Spinal cord (tissue), 10 donors: ENCODE results near the gene RHOJ. TPM values are rescaled to one million over a fixed set of nuclear protein-coding genes. Genes with fewer than 3 reads are reported as not detected.
A peak's percentile ranks its signal among the peaks of the same experiment; 100 is the strongest.
"Not testable (repeated sequence)": the region's sequence is repeated elsewhere in the genome, so short reads cannot be mapped to it uniquely, and the experiment has no call there.

Source experiments
- DNase-seq, 6 donors: peaks; one replicate each; pipeline versions ENCODE4 v3.0.0 to v3.0.0-alpha.2; 2013 to 2015; ENCODE audit warnings: low spot score in 6 of 6, low read depth in 4 of 6
- H3K27ac ChIP-seq: one replicate; pipeline ENCODE4 v1.5.1; 2013; ENCODE audit warnings: low read depth, low read length, control low read depth
- H3K27me3 ChIP-seq: one replicate; pipeline ENCODE4 v1.6.1; 2013; ENCODE audit warnings: low read length; ENCODE audit not compliant: control insufficient read depth, insufficient read depth
- H3K36me3 ChIP-seq: one replicate; pipeline ENCODE4 v1.6.1; 2013; ENCODE audit warnings: low read length; ENCODE audit not compliant: control insufficient read depth, insufficient read depth
- H3K4me1 ChIP-seq: one replicate; pipeline ENCODE4 v1.6.1; 2013; ENCODE audit warnings: low read length; ENCODE audit not compliant: control insufficient read depth, insufficient read depth
- H3K4me3 ChIP-seq: one replicate; pipeline ENCODE4 v1.5.1; 2013; ENCODE audit warnings: low read depth, low read length, control low read depth
- H3K9me3 ChIP-seq: one replicate; pipeline ENCODE4 v1.6.1; 2013; ENCODE audit warnings: low read length; ENCODE audit not compliant: control insufficient read depth, insufficient read depth
- WGBS: methylation state at CpG from one replicate; pipeline ENCODE4 v1.1.5; 2013; ENCODE audit warnings: missing lambda C conversion rate; ENCODE audit not compliant: insufficient coverage; 5-methylcytosine and 5-hydroxymethylcytosine counted together
- polyA plus RNA-seq, 2 donors: library from polyadenylated mRNA; unstranded; fragments of 120-200 nt; gene quantifications; one replicate each; pipeline ENCODE4 v1.2.1, GENCODE V29; 2013; ENCODE audit not compliant: insufficient read length in 2 of 2
- total RNA-seq, 2 donors: library from RNA; depleted of rRNA in 1 of 2; stranded (reverse); fragments of 120-200 nt in 1 of 2; fragments of >200 nt in 1 of 2; gene quantifications; one replicate each; pipeline versions ENCODE4 v1.2.3 to v1.2.4, GENCODE V29; 2013 to 2014
- donor health status: healthy.

Gene RHOJ
- total and polyA plus RNA-seq, 4 donors, result 11.9 to 29.6 (median 21.9) TPM

DNA sequence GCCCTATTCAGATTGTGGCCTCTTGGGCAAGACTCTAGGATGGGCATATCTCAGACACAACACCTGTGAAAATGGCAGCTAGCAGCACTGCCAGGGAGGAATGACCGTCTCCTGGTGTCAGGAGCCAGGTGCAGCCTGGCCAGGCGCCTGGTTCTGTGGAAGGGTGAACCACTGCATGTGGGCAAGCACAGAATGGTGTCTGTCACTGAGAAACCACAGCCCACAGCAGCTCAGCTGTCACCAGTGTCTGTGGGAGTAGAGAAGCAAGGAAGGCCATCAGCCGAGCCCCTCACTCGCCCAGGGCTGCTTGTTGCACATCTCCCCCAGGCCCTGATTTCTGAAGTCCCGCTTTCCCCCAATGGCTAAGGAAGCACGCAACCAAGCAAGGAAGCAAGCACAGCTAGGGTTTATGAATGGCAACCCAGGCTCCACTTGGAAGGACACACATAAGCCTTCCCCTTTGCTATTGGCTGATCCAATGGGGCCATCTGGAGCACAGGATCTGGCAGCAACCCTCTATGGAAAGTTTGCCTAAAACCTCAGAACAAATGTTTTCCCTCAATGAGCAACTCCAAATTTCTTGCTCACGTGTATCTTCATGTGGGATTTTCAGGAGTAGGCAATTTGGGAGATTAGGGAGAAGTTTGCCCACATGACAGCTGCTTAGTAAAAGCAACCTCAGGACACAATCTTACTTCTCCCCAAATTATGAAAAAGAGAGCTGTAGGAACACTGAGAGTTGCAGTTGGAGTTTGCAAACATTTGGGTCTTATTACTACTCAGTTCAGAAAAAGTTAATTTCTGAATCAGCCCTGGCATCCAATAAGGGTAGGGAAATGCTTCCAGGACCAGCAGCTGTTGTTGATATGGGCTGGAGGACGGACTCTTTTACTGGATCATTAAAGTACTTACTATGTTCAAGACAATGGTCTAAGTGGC lies 69.7 kb downstream of the RHOJ start:
- 91% methylated on average over 5 of the region's 8 CpGs for WGBS
- Histone ChIP-seq H3K27me3 (no peaks in the 10 kb centered on the region), H3K9me3 (no peaks in the 10 kb centered on the region), H3K36me3 (no peaks in the 10 kb centered on the region), H3K4me3 (no peak overlapping the region), H3K27ac (no peak overlapping the region), H3K4me1 (peaks cover 9% of the 10 kb centered on the region)
- no peak for DNase-seq

DNA sequence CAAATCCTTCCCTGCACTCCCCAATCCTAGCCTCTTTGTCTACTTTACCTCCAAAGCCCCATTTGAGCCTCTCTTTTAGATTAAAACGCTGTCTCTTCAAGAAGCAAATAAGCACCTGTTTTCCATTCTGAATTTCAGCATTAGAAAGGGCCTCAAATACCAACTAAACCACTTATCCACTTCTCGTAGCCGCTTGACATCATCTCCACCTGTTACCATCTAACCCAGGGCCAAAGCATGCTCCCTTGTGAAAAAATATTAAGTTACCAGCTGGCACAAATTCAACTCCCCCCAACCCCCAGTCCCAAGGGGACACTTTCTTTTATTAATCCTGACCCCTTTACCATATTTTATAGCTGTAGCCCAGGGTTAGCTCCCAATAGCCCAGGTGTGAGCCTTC lies 71.4 kb downstream of the RHOJ start:
- DNase-seq, result no peak
- Histone ChIP-seq H3K4me1 (peaks cover 9% of the 10 kb centered on the region), H3K9me3 (no peaks in the 10 kb centered on the region), H3K27me3 (no peaks in the 10 kb centered on the region), H3K4me3 (no peak overlapping the region), H3K36me3 (no peaks in the 10 kb centered on the region), H3K27ac (no peak overlapping the region)
- whole genome bisulfite sequencing, result 78% methylated on average over 3 of the region's 3 CpGs

DNA sequence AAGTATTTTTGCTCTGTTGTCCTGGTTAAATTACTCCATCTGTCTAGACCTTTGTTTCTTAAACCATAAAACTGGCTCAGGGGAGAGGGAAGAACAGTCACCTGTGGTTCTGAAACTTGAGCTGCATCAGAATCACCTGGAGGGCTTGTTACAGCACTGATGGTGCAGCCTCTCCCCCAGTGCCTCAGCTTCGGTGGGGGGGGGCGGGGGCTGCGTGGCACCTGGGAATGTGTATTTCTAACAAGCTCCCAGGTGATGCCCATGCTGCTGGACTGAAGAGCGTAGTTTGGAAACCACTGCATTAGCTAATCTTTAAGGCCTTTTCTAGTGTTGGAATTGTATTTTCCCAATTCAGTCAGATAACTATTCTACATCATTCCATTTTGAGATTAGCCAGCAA lies 71.8 kb downstream of the RHOJ start:
- Histone ChIP-seq H3K9me3 (no peaks in the 10 kb centered on the region), H3K27me3 (no peaks in the 10 kb centered on the region), H3K4me1 (peaks cover 9% of the 10 kb centered on the region), H3K36me3 (no peaks in the 10 kb centered on the region), H3K4me3 (no peak overlapping the region), H3K27ac (no peak overlapping the region)
- no peak for DNase-seq
- WGBS, result 60% methylated on average over 3 of the region's 4 CpGs

DNA sequence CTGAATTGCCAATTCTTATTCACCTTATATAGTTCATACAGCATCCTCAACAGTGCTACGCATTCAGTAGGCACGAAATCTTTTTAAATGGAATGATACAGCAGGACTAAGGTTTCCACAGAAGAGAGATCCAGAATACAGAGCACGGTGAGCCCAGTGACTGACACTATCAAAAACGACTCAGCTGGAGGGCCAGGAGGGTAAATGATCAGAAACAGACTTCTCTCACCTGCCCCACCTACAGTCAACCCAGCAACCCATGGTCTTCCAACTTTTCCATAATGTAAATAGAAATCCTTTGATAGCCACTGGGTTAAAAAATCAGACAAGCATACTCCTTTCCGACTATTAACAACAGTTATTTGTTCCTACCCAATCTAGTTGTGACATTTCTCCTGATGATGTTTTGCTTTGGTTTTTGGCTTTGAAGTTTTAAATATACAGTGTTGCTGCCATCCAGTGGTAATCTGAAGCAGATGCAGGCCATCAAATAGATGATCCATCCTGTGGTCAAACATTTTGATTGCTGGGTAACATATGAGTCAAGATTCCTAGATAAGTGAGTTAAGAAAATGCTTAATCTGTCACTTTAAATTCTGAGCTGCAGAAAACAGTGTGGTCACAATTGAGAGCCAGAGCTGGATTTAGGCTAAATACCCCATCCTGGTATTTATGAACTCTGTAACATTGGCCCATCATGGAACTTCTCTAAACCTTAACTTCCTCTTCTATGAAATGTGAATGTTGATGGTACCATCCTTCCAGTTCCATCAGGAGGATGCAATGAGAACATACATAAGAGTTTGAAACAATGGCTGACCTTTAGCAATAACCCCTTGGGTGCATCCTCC lies 72.5 kb downstream of the RHOJ start:
- Histone ChIP-seq H3K36me3 (no peaks in the 10 kb centered on the region), H3K4me1 (peaks cover 9% of the 10 kb centered on the region), H3K9me3 (no peaks in the 10 kb centered on the region), H3K4me3 (no peak overlapping the region), H3K27me3 (no peaks in the 10 kb centered on the region), H3K27ac (peak overlapping the region; percentile 43)
- peak in 5 of 6 donors; percentile 38 to 92 (median 57) for DNase-seq
- WGBS, result 63% methylated on average over 4 of the region's 5 CpGs

DNA sequence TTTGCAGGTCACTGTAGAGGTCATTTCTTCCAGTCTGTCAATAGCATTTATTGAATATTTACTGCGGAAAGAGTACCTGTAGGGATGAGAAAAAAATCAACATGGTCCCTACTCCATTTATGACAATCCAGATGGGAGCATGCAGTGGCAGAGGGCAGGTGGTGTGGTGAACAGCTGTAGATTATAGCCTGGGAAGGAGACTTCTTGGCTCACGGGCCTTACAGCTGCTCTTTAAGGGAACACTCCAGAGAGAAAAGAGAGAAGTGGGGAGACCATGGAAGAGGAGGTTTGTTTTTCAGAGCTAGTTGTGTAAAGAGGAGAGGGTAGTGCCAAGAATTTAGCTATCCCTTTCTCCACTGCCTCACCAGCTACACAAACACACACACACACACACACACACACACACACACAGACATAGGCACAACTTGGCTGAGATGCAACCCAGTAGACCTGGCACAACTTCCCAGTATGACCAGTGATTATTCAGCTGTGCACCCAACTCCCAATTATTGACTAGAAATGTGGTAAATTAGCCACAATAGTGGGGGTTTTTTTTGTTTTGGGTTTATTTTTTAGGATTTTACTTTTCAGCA lies 73.4 kb downstream of the RHOJ start:
- H3K27ac ChIP-seq, result no peak overlapping the region
- no peaks in the 10 kb centered on the region for H3K9me3 ChIP-seq
- no peaks in the 10 kb centered on the region for H3K36me3 ChIP-seq
- no peak overlapping the region for H3K4me3 ChIP-seq
- no peak for DNase-seq
- peaks cover 9% of the 10 kb centered on the region for H3K4me1 ChIP-seq
- no peaks in the 10 kb centered on the region for H3K27me3 ChIP-seq
- whole genome bisulfite sequencing, result 33% methylated on average over 1 of the region's 2 CpGs

DNA sequence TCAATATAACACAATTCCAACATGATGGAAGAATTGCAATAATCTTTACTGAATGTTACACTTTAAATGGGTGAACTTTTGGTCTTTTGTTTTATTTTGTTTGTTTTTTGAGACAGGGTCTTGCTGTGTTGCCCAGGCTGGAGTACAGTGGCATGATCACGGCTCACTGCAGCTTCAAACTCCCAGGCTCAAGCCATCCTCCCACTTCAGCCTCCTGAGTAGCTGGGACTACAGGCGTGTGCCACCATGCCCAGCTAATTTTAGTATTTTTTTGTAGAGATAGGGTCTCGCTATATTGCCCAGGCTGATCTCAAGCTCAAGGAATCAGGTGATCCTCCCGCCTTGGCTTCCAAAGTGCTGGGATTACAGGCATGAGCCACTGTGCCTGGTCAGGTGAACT lies 75.7 kb downstream of the RHOJ start:
- not testable (repeated sequence) for H3K4me3 ChIP-seq, H3K27ac ChIP-seq, H3K27me3 ChIP-seq, H3K4me1 ChIP-seq, H3K9me3 ChIP-seq, DNase-seq, H3K36me3 ChIP-seq
- 100% methylated on average over 2 of the region's 4 CpGs for WGBS

DNA sequence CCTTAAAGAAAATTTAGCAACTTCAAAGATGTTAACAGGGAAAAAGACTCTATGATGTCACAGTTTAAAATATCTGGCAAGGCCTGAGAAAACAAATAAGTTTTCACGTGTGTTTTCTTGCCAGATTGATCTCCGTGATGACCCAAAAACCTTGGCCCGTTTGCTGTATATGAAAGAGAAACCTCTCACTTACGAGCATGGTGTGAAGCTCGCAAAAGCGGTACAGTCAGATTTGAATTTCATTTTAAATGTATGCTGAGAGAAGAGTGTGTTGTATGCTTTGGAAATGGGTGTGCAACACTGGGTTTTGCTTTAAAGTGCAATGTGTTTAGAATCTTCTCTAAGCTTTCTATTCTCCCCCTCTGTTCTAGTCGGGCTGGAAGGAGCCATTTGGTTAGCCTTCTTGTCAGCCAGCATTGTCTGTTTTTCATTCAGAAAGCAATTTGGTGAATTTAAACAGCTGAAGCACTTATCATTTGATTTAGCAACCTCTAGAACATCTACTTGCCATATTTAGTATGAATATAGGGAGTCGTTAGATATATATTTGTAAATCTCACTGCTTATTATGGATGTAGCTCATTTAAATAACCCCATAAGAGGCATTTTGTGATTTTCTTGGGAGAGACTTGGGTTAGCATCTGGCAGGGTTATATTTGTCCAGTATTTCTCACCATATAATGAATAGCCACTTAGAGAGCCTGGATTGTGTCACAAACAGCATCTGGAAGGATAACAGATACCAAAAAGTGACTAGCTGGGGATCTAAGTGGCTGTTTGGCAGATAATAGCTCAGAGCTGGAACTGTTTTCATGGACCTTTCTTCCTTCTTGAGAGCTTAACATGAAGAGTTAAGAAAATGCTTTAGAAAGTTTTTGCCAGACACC lies 79.0 kb downstream of the RHOJ start:
- Histone ChIP-seq H3K4me1 (no peaks in the 10 kb centered on the region), H3K4me3 (no peak overlapping the region), H3K27ac (no peak overlapping the region), H3K27me3 (no peaks in the 10 kb centered on the region), H3K36me3 (peaks cover 3% of the 10 kb centered on the region), H3K9me3 (no peaks in the 10 kb centered on the region)
- peak in 2 of 6 donors; percentile 43 to 84 for DNase-seq
- WGBS, result 44% methylated on average over 3 of the region's 8 CpGs

DNA sequence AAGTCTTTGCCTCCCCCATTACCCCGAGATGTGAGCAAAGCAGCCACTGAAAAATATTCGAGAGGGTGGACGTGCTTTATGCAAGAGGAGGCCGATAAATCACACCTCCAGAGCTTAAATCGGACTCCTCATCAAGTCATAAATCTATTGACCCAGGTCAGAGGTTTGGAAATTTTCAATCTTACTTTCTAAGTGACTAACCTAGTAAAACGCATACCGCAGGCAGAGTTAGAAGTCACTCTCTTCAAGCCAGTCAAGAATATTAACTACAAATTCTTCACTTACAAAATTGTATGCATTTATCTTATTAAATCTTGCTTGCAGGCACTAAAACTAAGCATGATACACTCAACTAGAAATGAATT lies 79.6 kb downstream of the RHOJ start:
- Histone ChIP-seq H3K4me1 (no peaks in the 10 kb centered on the region), H3K9me3 (no peaks in the 10 kb centered on the region), H3K27me3 (no peaks in the 10 kb centered on the region), H3K27ac (no peak overlapping the region), H3K36me3 (peaks cover 3% of the 10 kb centered on the region), H3K4me3 (no peak overlapping the region)
- WGBS, result 100% methylated on average over 2 of the region's 7 CpGs
- no peak for DNase-seq

DNA sequence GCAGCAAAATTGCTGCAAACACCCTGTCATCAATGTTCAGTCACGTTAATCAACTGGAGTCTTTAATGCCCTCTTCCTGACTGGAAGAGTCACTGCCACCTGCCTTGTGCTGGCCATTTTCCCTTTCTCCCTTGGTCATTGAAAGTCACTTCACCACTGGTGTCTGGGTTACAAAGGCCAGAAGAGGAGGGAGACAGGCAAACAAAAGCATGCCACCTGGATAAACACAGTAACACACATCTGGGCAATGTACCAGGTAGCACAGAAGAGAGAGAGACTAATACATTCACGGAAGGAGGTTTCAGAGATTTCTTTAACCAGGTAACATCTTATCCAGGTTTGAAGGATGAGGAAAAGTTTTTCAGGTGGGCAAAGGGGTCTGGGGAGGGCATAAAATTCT lies 81.8 kb downstream of the RHOJ start:
- no peaks in the 10 kb centered on the region for H3K4me1 ChIP-seq
- H3K36me3 ChIP-seq, result peaks cover 6% of the 10 kb centered on the region
- DNase-seq, result no peak
- no peak overlapping the region for H3K4me3 ChIP-seq
- 67% methylated on average over 2 of the region's 2 CpGs for WGBS
- H3K27ac ChIP-seq, result no peak overlapping the region
- no peaks in the 10 kb centered on the region for H3K9me3 ChIP-seq
- no peaks in the 10 kb centered on the region for H3K27me3 ChIP-seq
